OCI-LY1 (cell line): Measurements from ENCODE around the gene TOM1L2.

Experiments used
- H2AFZ ChIP-seq: fragments of 200-600 bp; sonication (generic), shearing (Covaris generic); 2 replicates; pipeline ENCODE4 v1.6.0; 2014; ENCODE audit warnings: antibody characterized with exemption, mild to moderate bottlenecking, low read length
- H3F3A ChIP-seq: fragments of 200-600 bp; sonication (generic), shearing (Covaris generic); 2 replicates; pipeline ENCODE4 v1.6.0; 2014; ENCODE audit warnings: mild to moderate bottlenecking, antibody characterized with exemption, low read length, moderate library complexity; ENCODE audit not compliant: insufficient read depth
- H3K27ac ChIP-seq: fragments of 200-600 bp; sonication (generic); 2 replicates; pipeline ENCODE4 v1.5.1; 2014; ENCODE audit warnings: low read length, mixed run types, mild to moderate bottlenecking, low read depth; ENCODE audit not compliant: poor library complexity, severe bottlenecking
- H3K27me3 ChIP-seq: fragments of 200-600 bp; sonication (generic); 2 replicates; pipeline ENCODE4 v1.6.0; 2014; ENCODE audit warnings: antibody characterized with exemption, mild to moderate bottlenecking, low read length, moderate library complexity; ENCODE audit not compliant: insufficient read depth
- H3K36me3 ChIP-seq: fragments of 200-600 bp; sonication (generic); 2 replicates; pipeline ENCODE4 v1.6.1; 2014; ENCODE audit warnings: mild to moderate bottlenecking, antibody characterized with exemption, low read length, moderate library complexity, mixed read lengths; ENCODE audit not compliant: insufficient read depth
- H3K4me1 ChIP-seq: fragments of 200-600 bp; sonication (generic); 2 replicates; pipeline ENCODE4 v1.5.1; 2014; ENCODE audit warnings: mild to moderate bottlenecking, low read length, moderate library complexity; ENCODE audit not compliant: insufficient read depth, severe bottlenecking
- H3K4me2 ChIP-seq: fragments of 200-600 bp; sonication (generic), shearing (Covaris generic); 2 replicates; pipeline ENCODE4 v1.6.1; 2014; ENCODE audit warnings: low read length
- H3K4me3 ChIP-seq: fragments of 200-600 bp; sonication (generic); 2 replicates; pipeline ENCODE4 v1.5.1; 2014; ENCODE audit warnings: low read length, low read depth, mild to moderate bottlenecking, mixed read lengths; ENCODE audit not compliant: poor library complexity, severe bottlenecking
- H3K79me2 ChIP-seq: fragments of 200-600 bp; shearing (Covaris generic); 2 replicates; pipeline ENCODE4 v1.6.1; 2016; ENCODE audit warnings: mixed run types, low read length, mixed read lengths; ENCODE audit not compliant: insufficient read depth
- H3K9ac ChIP-seq: fragments of 200-600 bp; sonication (generic), shearing (Covaris generic); 2 replicates; pipeline ENCODE4 v1.6.1; 2014; ENCODE audit warnings: mild to moderate bottlenecking, low read length, mixed read lengths
- H3K9me2 ChIP-seq: fragments of 200-600 bp; sonication (generic), shearing (Covaris generic); 2 replicates; pipeline ENCODE4 v1.6.1; 2014; ENCODE audit warnings: low read depth, mild to moderate bottlenecking, low read length, mixed read lengths
- H3K9me3 ChIP-seq: fragments of 200-600 bp; shearing (Covaris generic); 2 replicates; pipeline ENCODE4 v1.6.1; 2014; ENCODE audit warnings: low read length, mixed read lengths
- H4K20me1 ChIP-seq: fragments of 200-600 bp; sonication (generic), shearing (Covaris generic); 2 replicates; pipeline ENCODE4 v1.6.0; 2016; ENCODE audit warnings: mild to moderate bottlenecking, low read length; ENCODE audit not compliant: insufficient read depth
- CTCF ChIP-seq: fragments of 200-600 bp; sonication (generic), shearing (Covaris generic); IDR thresholded peaks from 2 replicates; pipeline ENCODE4 v1.5.1; 2017; ENCODE audit warnings: mild to moderate bottlenecking, antibody characterized with exemption, low read length, moderate library complexity, mixed read lengths
- EZH2 ChIP-seq: fragments of 200-600 bp; sonication (generic), shearing (Covaris generic); IDR thresholded peaks from 2 replicates; pipeline ENCODE4 v1.8.0; 2017; ENCODE audit warnings: borderline replicate concordance, mixed run types, mild to moderate bottlenecking, antibody characterized with exemption, low read length, moderate library complexity, mixed read lengths

Gene TOM1L2

GRCh38 chr17:17965152-17965721, 7.0 kb downstream of the TOM1L2 start:
- H2AFZ ChIP-seq = no peak overlapping the region
- H3K36me3 ChIP-seq = no peaks in the 10 kb centered on the region
- H3K27ac ChIP-seq = no peak overlapping the region
- no peak for TF ChIP-seq CTCF
- no peak for TF ChIP-seq EZH2
- no peaks in the 10 kb centered on the region for H3K4me1 ChIP-seq
- no peaks in the 10 kb centered on the region for H4K20me1 ChIP-seq
- no peaks in the 10 kb centered on the region for H3K79me2 ChIP-seq
- H3K9me2 ChIP-seq = no peaks in the 10 kb centered on the region
- no peak overlapping the region for H3K4me3 ChIP-seq
- no peaks in the 10 kb centered on the region for H3F3A ChIP-seq
- H3K9ac ChIP-seq = no peak overlapping the region
- H3K4me2 ChIP-seq = no peak overlapping the region
- no peaks in the 10 kb centered on the region for H3K27me3 ChIP-seq
- no peaks in the 10 kb centered on the region for H3K9me3 ChIP-seq

GRCh38 chr17:17964710-17965109, 7.5 kb downstream of the TOM1L2 start:
- no peaks in the 10 kb centered on the region for H3K36me3 ChIP-seq
- no peak overlapping the region for H3K27ac ChIP-seq
- TF ChIP-seq EZH2 (no peak), CTCF (no peak)
- H4K20me1 ChIP-seq = no peaks in the 10 kb centered on the region
- H3K27me3 ChIP-seq = no peaks in the 10 kb centered on the region
- H3K4me2 ChIP-seq = no peak overlapping the region
- H3K79me2 ChIP-seq = no peaks in the 10 kb centered on the region
- H3K9me3 ChIP-seq = no peaks in the 10 kb centered on the region
- no peak overlapping the region for H3K9ac ChIP-seq
- no peaks in the 10 kb centered on the region for H3F3A ChIP-seq
- H3K9me2 ChIP-seq = no peaks in the 10 kb centered on the region
- H3K4me1 ChIP-seq = no peaks in the 10 kb centered on the region
- no peak overlapping the region for H3K4me3 ChIP-seq
- no peak overlapping the region for H2AFZ ChIP-seq

GRCh38 chr17:17963694-17964436, 8.3 kb downstream of the TOM1L2 start:
- no peaks in the 10 kb centered on the region for H3K9me2 ChIP-seq
- no peak for TF ChIP-seq EZH2
- no peak for TF ChIP-seq CTCF

More at GRCh38 chr17:17963694-17964436, 8.3 kb downstream of the TOM1L2 start:
- Histone ChIP-seq H3K4me1 (no peaks in the 10 kb centered on the region), H3K27ac (no peak overlapping the region), H3K4me2 (no peak overlapping the region), H3K79me2 (no peaks in the 10 kb centered on the region), H4K20me1 (no peaks in the 10 kb centered on the region), H3K9me3 (no peaks in the 10 kb centered on the region), H2AFZ (no peak overlapping the region), H3K36me3 (no peaks in the 10 kb centered on the region), H3K27me3 (no peaks in the 10 kb centered on the region), H3F3A (no peaks in the 10 kb centered on the region), H3K4me3 (no peak overlapping the region), H3K9ac (no peak overlapping the region)
